DND-41 (cell line): ENCODE measurements around the gene STARD13.

ENCODE experiments used
- CTCF ChIP-seq: IDR thresholded peaks from 2 replicates; pipeline ENCODE4 v1.5.1; 2012; ENCODE audit warnings: borderline replicate concordance, low read length, moderate library complexity, mild to moderate bottlenecking; ENCODE audit not compliant: poor library complexity, severe bottlenecking; ENCODE audit errors: extremely low read depth
- EZH2 ChIP-seq: IDR thresholded peaks from 3 replicates; pipeline ENCODE4 v1.6.1; 2012; ENCODE audit warnings: borderline replicate concordance, low read depth, mild to moderate bottlenecking, moderate library complexity, low read length, inconsistent platforms; ENCODE audit not compliant: severe bottlenecking

GRCh38 chr13:33174491-33174890 is 111.1 kb downstream of the STARD13 start:
- TF ChIP-seq CTCF (no peak), EZH2 (no peak)
